ENCODE data around the gene FIP1L1.

Gene FIP1L1

DNA sequence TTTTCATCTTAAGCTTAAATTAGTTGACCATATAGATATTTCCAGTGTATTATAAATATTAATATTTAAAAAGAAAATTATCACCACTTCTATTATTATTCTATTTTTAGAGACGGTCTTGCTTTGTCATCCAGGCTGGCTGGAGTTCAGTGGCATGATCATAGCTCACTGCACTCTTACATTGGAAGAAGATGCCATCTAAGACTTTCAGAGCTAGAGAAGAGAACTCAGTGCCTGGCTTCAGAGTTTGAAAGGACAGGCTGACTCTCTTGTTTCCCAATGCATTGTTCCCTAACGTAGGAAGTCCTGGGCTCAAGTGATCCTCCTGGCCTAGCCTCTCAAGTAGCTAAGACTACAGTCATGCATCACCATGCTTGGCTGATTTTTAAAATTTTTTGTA lies 75.9 kb downstream of the FIP1L1 start:
- H3K27me3 ChIP-seq (ENCODE audit: insufficient read depth, low read depth), result no peaks in the 10 kb centered on the region
- no peak overlapping the region for H2AFZ ChIP-seq (ENCODE audit: low read depth)
- H3K79me2 ChIP-seq (ENCODE audit: insufficient read depth, low read depth), result 0 out of 2 replicates have a peak, but pooled peaks cover 4% of the 10 kb centered on the region
- no peak overlapping the region for H3K27ac ChIP-seq
- H3K4me1 ChIP-seq (ENCODE audit: low read depth, poor library complexity, severe bottlenecking), result no peaks in the 10 kb centered on the region
- no peaks in the 10 kb centered on the region for H4K20me1 ChIP-seq (ENCODE audit: insufficient read depth)
- 0 out of 2 replicates have a peak, but pooled peaks cover 6% of the 10 kb centered on the region for H3K36me3 ChIP-seq (ENCODE audit: insufficient read depth)
- TF ChIP-seq, protein P1, sequence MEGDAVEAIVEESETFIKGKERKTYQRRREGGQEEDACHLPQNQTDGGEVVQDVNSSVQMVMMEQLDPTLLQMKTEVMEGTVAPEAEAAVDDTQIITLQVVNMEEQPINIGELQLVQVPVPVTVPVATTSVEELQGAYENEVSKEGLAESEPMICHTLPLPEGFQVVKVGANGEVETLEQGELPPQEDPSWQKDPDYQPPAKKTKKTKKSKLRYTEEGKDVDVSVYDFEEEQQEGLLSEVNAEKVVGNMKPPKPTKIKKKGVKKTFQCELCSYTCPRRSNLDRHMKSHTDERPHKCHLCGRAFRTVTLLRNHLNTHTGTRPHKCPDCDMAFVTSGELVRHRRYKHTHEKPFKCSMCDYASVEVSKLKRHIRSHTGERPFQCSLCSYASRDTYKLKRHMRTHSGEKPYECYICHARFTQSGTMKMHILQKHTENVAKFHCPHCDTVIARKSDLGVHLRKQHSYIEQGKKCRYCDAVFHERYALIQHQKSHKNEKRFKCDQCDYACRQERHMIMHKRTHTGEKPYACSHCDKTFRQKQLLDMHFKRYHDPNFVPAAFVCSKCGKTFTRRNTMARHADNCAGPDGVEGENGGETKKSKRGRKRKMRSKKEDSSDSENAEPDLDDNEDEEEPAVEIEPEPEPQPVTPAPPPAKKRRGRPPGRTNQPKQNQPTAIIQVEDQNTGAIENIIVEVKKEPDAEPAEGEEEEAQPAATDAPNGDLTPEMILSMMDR (conservative IDR thresholded peaks at IDR 0.05; ENCODE audit: low read depth, low read length), result no peak
- H3K9ac ChIP-seq, result no peak overlapping the region
- H3K4me3 ChIP-seq (IDR thresholded peaks at IDR 0.05; ENCODE audit: insufficient read depth, low read depth, low read length), result no peak overlapping the region
- no peak overlapping the region for H3K4me2 ChIP-seq

DNA sequence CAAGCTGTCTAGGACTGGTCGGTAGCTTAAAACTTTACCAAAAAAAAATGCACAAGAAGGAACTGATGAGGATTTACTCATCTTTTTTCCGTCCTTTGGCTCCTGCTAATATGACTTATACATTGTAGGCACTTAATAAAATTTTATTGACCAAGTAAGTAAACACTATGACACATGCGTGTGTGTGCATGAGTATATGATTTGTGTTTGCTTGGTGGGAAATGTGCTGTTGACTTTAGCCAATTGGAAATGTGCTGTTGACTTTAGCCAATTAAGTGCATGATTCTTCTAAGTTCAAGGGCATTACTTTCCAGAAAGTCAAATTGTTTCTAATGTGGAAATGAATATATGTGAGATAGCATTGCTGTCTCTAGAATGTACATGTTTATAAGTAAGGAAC lies 78.3 kb downstream of the FIP1L1 start:
- H3K27me3 ChIP-seq (ENCODE audit: insufficient read depth, low read depth), result no peaks in the 10 kb centered on the region
- 0 out of 2 replicates have a peak, but pooled peaks cover under 1% of the 10 kb centered on the region for H3K79me2 ChIP-seq (ENCODE audit: insufficient read depth, low read depth)
- no peak overlapping the region for H3K9ac ChIP-seq
- H3K27ac ChIP-seq, result no peak overlapping the region
- no peak overlapping the region for H3K4me2 ChIP-seq
- H3K4me1 ChIP-seq (ENCODE audit: low read depth, poor library complexity, severe bottlenecking), result no peaks in the 10 kb centered on the region
- H2AFZ ChIP-seq (ENCODE audit: low read depth), result no peak overlapping the region
- 0 out of 2 replicates have a peak, but pooled peaks cover 6% of the 10 kb centered on the region for H3K36me3 ChIP-seq (ENCODE audit: insufficient read depth)
- H4K20me1 ChIP-seq (ENCODE audit: insufficient read depth), result no peaks in the 10 kb centered on the region
- TF ChIP-seq, protein P1 (conservative IDR thresholded peaks at IDR 0.05; ENCODE audit: low read depth, low read length), result no peak
- H3K4me3 ChIP-seq (IDR thresholded peaks at IDR 0.05; ENCODE audit: insufficient read depth, low read depth, low read length), result no peak overlapping the region

DNA sequence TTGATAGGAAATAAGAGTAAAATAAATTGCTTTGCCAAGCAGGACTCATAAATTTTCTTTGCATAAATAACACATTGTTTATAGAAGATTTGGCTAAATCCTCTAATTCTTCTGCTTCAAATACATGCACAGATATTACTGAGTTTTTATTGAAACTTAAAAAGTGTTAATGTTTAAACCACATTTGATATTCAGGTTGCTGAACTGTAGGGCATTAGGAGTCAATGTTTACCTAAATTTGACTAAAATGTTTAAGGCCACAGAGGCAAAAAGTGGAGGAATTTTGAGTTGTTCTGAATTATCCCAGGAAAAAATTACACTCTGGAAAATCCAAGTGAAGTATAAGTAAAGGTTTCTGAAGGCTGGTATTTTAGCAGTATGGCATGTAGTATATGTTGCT lies 78.7 kb downstream of the FIP1L1 start:
- no peak overlapping the region for H2AFZ ChIP-seq (ENCODE audit: low read depth)
- TF ChIP-seq, protein P1 (conservative IDR thresholded peaks at IDR 0.05; ENCODE audit: low read depth, low read length), result no peak
- H3K4me1 ChIP-seq (ENCODE audit: low read depth, poor library complexity, severe bottlenecking), result no peaks in the 10 kb centered on the region
- H4K20me1 ChIP-seq (ENCODE audit: insufficient read depth), result no peaks in the 10 kb centered on the region
- H3K36me3 ChIP-seq (ENCODE audit: insufficient read depth), result 0 out of 2 replicates have a peak, but pooled peaks cover 8% of the 10 kb centered on the region
- no peaks in the 10 kb centered on the region for H3K27me3 ChIP-seq (ENCODE audit: insufficient read depth, low read depth)
- H3K27ac ChIP-seq, result no peak overlapping the region
- H3K4me3 ChIP-seq (IDR thresholded peaks at IDR 0.05; ENCODE audit: insufficient read depth, low read depth, low read length), result no peak overlapping the region
- no peaks in the 10 kb centered on the region for H3K79me2 ChIP-seq (ENCODE audit: insufficient read depth, low read depth)
- no peak overlapping the region for H3K9ac ChIP-seq
- no peak overlapping the region for H3K4me2 ChIP-seq

DNA sequence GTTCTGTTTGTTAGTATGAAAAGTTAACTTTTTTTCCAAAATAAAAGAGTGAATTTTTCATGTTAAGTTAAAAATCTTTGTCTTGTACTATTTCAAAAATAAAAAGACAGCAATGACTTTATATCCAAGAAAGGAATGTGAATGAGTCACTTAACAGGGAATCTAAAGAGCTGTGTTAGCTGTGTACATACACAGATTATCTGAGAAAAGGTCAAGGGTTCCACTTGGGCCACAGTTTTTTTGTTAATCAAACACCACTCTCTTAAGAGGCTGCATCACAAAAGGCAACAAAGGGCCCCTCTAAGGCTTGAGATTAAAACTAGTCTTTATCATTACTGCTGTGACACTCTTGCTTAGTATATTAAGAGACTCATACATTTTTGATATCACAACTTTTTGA lies 82.1 kb downstream of the FIP1L1 start:
- Histone ChIP-seq H3K9ac (no peak overlapping the region), H4K20me1 (ENCODE audit: insufficient read depth) (no peaks in the 10 kb centered on the region), H3K4me1 (ENCODE audit: low read depth, poor library complexity, severe bottlenecking) (no peaks in the 10 kb centered on the region), H2AFZ (ENCODE audit: low read depth) (no peak overlapping the region), H3K27me3 (ENCODE audit: insufficient read depth, low read depth) (no peaks in the 10 kb centered on the region), H3K79me2 (ENCODE audit: insufficient read depth, low read depth) (no peaks in the 10 kb centered on the region), H3K4me2 (no peak overlapping the region), H3K36me3 (ENCODE audit: insufficient read depth) (0 out of 2 replicates have a peak, but pooled peaks cover 8% of the 10 kb centered on the region), H3K4me3 (IDR thresholded peaks at IDR 0.05; ENCODE audit: insufficient read depth, low read depth, low read length) (no peak overlapping the region), H3K27ac (no peak overlapping the region)
- TF ChIP-seq, protein P1 (conservative IDR thresholded peaks at IDR 0.05; ENCODE audit: low read depth, low read length), result no peak

Data from KMS-11 (cell line).